Hematopoietic multipotent progenitor cell treated with erythropoietin and hydrocortisone succinate and interleukin-3 and kit ligand, for 8 days (in vitro differentiated cells): Measurements from ENCODE around the gene C2orf78.
"Not testable (repeated sequence)": the region's sequence is repeated elsewhere in the genome, so short reads cannot be mapped to it uniquely, and the experiment has no call there.

Experiments used
- DNase-seq: peaks from one replicate; pipeline ENCODE4 v3.0.0-alpha.2; 2015

The C2orf78 gene

DNA sequence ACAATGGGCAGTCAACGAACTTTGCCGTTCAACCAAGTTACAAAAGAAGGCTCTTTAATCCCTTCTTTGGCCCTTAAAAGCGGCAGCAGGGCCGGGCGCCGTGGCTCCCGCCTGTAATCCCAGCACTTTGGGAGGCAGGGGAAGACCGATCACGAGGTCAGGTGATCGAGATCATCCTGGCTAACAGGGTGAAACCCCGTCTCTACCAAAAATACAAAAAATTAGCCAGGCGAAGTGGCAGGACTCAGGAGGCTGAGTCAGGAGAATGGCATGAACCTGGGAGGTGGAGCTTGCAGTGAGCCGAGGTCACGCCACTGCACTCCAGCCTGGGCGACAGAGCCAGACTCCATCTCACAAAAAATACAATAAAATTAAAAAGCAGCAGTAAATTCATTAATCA, 581 bp upstream of the C2orf78 start:
- DNase-seq = not testable (repeated sequence)

GRCh38 chr2:73811878-73812277, 27.9 kb downstream of the C2orf78 start:
- no peak for DNase-seq

- DNase-seq = no peak
Observed at GRCh38 chr2:73812635-73813034, 28.7 kb downstream of the C2orf78 start.

GRCh38 chr2:73818296-73818695, 34.3 kb downstream of the C2orf78 start:
- no peak for DNase-seq

- no peak for DNase-seq
Observed at GRCh38 chr2:73821227-73821626, 37.2 kb downstream of the C2orf78 start.

DNA sequence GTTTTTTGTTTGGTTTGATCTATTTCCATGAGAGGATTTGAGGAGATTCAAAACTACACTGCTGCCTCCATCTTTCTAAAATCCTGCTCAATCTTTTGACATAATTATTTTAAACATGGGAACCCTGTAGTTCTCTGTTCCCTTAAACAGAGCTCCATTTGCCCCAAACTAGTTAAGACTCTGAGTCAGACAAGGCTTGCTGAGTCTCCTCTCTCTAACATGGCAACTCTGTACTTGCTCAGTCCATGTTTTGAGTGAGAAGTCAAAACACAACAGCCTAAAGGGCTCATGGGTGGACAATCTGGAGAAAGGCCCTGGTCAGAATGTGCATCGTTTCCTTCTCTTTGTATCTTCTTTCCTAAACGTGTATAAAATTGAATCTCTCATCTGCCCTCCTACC, 37.7 kb downstream of the C2orf78 start:
- DNase-seq = no peak

GRCh38 chr2:73822276-73822675, 38.3 kb downstream of the C2orf78 start:
- DNase-seq = no peak

- DNase-seq = no peak
Observed at GRCh38 chr2:73822991-73823390, 39.0 kb downstream of the C2orf78 start.

- DNase-seq = no peak
Observed at GRCh38 chr2:73823416-73823815, 39.4 kb downstream of the C2orf78 start.

- DNase-seq = peak; percentile 84
Observed at GRCh38 chr2:73823916-73824523, 40.0 kb downstream of the C2orf78 start.

GRCh38 chr2:73825408-73825807, 41.4 kb downstream of the C2orf78 start:
- no peak for DNase-seq

DNA sequence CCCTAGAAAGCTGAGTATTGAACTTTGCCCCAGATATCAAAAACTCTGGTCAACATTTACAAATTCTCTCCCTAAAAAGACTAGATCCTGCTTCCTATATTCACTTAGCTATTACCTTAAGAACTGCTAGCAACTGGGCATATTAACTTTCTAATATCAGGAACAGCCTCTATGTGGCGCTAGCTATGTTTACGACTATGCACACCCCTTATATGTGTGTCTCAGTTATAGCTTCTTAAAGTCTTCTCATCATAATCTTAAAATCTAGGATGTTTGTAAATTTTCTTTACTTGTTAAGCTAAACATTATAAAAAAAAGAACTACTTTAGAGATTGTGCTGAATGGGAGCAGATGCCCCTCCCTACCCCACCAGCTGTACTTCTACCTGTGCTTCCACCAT, 43.0 kb downstream of the C2orf78 start:
- peak; percentile 70 for DNase-seq

DNA sequence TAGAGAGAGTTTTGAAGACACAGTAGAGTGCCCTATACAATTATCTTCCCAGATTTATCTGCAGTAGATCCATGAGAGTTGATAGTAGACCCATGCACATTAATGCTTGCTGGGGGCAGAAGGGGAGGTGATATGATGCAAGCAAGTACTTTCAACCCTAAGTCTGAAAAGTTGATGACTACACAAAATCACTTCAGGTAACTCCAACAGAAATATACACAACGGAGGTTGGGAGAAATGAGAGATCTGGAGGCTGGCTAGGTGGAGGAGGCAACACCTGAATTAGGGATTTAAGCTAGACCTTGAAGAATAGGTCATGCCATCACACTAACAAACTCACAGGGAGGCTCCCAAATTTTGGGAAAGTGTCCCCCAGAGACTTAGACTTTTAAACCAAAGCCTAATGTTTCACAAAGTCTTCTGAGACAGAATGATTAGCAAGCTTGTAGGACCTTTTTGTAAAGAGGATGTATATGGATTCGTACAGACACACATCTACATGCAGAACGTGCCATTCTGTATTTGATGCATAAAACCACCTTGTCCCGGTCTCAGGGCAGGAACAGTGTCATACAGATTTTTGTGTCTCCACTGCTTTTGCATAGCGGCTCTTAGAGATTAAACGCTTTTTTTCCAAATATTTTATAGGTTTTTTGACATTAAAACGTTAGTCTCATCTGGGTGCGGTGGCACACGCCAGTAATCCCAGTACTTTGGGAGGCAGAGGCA, 43.8 kb downstream of the C2orf78 start:
- DNase-seq = no peak

GRCh38 chr2:73828389-73828817, 44.4 kb downstream of the C2orf78 start:
- DNase-seq = no peak

DNA sequence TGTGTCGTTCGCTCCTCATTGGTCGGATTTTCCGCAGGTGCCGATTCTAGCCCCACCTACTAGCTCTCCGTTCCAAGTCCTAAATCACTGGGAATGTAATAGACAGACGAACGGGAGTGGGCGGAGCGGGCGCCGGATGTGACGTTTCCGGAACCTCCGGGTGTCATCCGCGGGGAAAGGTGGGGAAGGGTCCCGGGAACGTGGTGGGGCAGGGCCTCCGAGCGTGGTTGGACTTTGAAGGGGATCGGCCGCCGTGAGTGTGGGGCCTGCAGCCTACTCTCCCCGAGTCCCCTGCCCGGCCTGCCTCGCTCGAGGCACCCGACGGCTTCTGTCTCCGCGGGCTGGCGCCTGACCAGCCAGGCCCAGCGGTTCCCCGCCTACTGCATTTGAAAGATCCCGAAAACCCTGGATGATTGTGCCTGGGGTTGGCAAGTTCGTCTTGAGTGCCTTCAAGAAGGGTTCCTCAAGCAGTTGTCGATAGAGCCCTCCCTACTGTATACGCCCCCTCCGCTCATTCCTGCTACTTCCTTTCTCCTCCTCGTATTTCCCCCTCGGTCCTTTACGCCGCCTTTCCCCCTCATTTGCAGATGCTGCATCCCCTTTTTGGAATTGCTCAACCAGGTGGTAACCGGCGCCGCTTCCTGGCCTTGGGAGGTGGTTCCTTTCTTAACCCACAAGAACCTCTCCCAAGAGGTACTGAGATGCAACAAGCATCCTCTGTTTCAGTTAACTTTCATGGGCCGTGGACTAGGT, 45.0 kb downstream of the C2orf78 start, which contains the start of gene STAMBP:
Gene STAMBP, plus strand, starts transcription at position 144 of the 753 bp plus-strand sequence. CDS start 1,896 bp downstream, outside the sequence.
- peak; percentile 99 for DNase-seq

DNA sequence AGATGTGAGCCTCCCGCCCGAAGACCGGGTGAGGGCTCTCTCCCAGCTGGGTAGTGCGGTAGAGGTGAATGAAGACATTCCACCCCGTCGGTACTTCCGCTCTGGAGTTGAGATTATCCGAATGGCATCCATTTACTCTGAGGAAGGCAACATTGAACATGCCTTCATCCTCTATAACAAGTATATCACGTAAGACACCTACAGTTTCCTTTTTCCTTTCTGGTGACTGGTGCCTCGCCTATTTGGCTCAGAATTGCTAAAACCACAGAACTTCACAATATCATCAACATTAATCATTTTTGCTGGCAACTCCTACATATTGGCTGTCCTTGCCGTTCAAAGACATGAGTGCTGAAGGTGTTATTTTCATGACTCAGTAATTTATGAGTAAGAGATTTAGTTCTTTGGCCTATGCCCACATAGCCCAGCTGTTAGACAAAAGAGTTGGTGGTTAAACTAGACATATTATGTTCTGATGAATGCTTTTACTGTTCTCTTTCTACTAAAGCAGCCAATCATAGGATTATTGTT, 47.0 kb downstream of the C2orf78 start:
- peak; percentile 22 for DNase-seq

DNA sequence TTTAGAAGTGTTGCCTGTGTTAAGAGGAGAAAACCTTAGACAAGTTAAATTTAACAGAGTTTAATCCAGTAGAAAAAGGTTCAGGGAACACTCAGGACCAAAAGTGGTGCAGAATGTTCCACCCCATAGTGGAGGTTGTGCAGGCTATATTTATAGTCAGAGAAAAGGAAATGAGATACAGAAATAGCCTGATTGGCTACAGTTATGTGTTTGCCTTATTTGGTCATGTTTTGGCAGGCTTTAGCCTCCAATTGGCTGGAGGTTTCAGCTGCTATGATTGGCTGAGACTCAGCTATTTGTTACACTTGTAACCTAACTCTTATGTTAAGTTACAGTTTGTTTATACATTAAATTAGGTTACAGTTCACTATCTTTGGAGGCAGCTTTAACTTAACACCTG, 48.9 kb downstream of the C2orf78 start:
- peak; percentile 21 for DNase-seq

GRCh38 chr2:73836141-73836943, 52.4 kb downstream of the C2orf78 start:
- no peak for DNase-seq

DNA sequence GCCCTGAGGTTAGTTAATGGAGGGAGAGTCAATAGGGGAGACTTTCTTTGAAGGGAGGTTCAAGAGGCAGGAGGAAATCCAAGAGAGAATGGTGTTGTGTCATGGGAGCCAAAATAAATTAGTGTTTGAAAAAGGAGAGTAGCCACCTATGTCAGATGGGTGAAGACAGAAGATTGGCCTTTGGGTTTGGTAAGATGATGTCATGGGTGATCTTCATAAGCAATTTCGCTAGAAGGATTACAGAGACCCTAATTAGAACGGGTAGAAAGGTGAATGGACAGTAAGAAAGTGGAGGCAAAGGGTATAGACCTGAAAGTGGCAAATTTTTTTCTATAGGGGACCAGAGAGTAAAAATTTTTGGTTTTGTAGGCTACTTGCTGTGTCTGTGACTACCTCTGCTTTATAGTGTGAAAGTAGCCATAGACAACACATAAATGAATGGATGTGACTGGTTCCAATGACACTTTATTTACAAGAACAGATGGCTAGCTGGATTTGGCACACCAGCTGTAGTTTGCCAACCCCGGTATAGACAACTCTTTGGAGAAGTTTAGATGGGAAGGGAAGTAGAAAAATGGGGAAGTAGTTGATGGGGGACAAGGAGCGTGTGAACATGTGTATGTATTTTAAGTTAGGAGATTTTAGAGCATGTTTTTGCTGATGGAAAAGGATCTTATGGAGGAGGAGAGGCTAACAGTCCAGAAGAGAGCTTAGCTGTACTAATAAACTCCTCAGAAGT, 54.0 kb downstream of the C2orf78 start:
- DNase-seq = no peak

GRCh38 chr2:73838889-73839534, 55.0 kb downstream of the C2orf78 start:
- DNase-seq = no peak

DNA sequence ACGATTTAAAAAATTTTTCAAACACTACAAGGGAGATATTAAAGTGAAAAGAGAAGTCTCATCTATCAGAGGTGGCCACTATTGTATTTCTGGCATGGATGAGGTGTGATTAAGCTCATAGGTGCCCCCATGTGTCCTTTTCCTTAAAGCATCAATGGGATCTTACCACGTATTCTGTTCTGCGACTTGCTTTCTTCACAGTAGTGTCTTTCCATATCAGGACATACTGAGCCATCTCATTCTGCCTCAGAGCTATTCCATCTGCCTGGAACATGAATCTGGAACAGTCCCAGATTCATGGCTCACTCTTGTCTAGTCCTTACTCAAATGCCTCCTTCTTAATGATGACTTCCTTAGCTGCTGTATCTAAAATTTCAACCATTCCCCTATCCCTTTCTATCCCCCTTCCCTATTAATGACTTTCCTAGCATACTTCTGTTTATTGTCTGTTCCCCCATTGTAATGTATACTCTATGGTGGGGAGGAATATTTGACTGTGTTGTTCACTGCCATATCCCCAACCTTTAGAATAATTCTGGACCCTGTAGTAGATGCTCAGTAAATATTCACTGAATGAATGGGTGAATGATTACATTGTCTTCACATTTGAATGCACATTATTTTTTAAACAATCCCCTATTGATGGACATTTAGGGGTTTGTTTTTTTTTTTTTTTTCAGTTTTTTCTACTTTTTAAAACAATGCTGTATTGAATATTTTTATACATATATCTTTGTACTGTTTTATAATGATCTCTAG, 55.8 kb downstream of the C2orf78 start:
- DNase-seq = no peak
